ENCODE data around the gene LRCH4.
A peak's percentile ranks its signal among the peaks of the same experiment; 100 is the strongest.
"Not testable (repeated sequence)": the region's sequence is repeated elsewhere in the genome, so short reads cannot be mapped to it uniquely, and the experiment has no call there.

LRCH4 gene

GRCh38 chr7:100567031-100567730, 18.7 kb downstream of the LRCH4 start:
- DNase-seq: no peak

- no peak for DNase-seq
Observed at GRCh38 chr7:100566018-100566531, 19.9 kb downstream of the LRCH4 start.

- DNase-seq: no peak
Observed at GRCh38 chr7:100565133-100565571, 20.8 kb downstream of the LRCH4 start.

GRCh38 chr7:100564405-100564804, 21.5 kb downstream of the LRCH4 start:
- DNase-seq: not testable (repeated sequence)

- DNase-seq: peak; percentile 33
Observed at GRCh38 chr7:100563809-100564400, 22.0 kb downstream of the LRCH4 start.

- DNase-seq: no peak
Observed at GRCh38 chr7:100563100-100563564, 22.8 kb downstream of the LRCH4 start.

GRCh38 chr7:100562195-100563099, 23.5 kb downstream of the LRCH4 start:
- no peak for DNase-seq

GRCh38 chr7:100561491-100562194, 24.3 kb downstream of the LRCH4 start:
- no peak for DNase-seq

- DNase-seq: no peak
Observed at GRCh38 chr7:100559127-100559526, 26.8 kb downstream of the LRCH4 start.

- no peak for DNase-seq
Observed at GRCh38 chr7:100556541-100556940, 29.4 kb downstream of the LRCH4 start.

GRCh38 chr7:100555701-100556100, 30.2 kb downstream of the LRCH4 start:
- no peak for DNase-seq

GRCh38 chr7:100553032-100553431, 32.9 kb downstream of the LRCH4 start:
- no peak for DNase-seq

- no peak for DNase-seq
Observed at GRCh38 chr7:100552532-100552931, 33.4 kb downstream of the LRCH4 start.

GRCh38 chr7:100548446-100548845, 37.5 kb downstream of the LRCH4 start:
- DNase-seq: not testable (repeated sequence)

- peak; percentile 14 for DNase-seq
Observed at GRCh38 chr7:100547872-100548271, 38.1 kb downstream of the LRCH4 start.

- DNase-seq: no peak
Observed at GRCh38 chr7:100546926-100547800, 38.8 kb downstream of the LRCH4 start.

- peak; percentile 42 for DNase-seq
Observed at GRCh38 chr7:100546129-100546925, 39.6 kb downstream of the LRCH4 start.

- peak; percentile 88 for DNase-seq
Observed at GRCh38 chr7:100545360-100546128, 40.4 kb downstream of the LRCH4 start.

- DNase-seq: no peak
Observed at GRCh38 chr7:100544967-100545359, 41.0 kb downstream of the LRCH4 start.

- DNase-seq: no peak
Observed at GRCh38 chr7:100544386-100544785, 41.5 kb downstream of the LRCH4 start.

Data from kidney glomerular epithelial cell (primary cell).